SJSA1 (cell line): ENCODE results near the gene CCNE1. TPM values are rescaled to one million over a fixed set of nuclear protein-coding genes. Genes with fewer than 3 reads are reported as not detected.

Experiments
- DNase-seq, 2 experiments: peaks; one replicate each; pipeline ENCODE4 v3.0.0-alpha.2; 2015 to 2020; ENCODE audit warnings: low spot score in 2 of 2, low read depth in 1 of 2
- H3K27ac ChIP-seq: fragments of 250-450 bp; sonication (Bioruptor Pico); 2 replicates; pipeline ENCODE4 v1.5.1; 2020; ENCODE audit warnings: mild to moderate bottlenecking, moderate library complexity
- H3K27me3 ChIP-seq: fragments of 250-450 bp; sonication (Bioruptor Pico); replicated peaks from 2 replicates; pipeline ENCODE4 v1.5.1; 2020; ENCODE audit warnings: mild to moderate bottlenecking, moderate library complexity
- H3K36me3 ChIP-seq: fragments of 250-450 bp; sonication (Bioruptor Pico); 2 replicates; pipeline ENCODE4 v1.5.1; 2020; ENCODE audit warnings: mild to moderate bottlenecking
- H3K4me1 ChIP-seq: fragments of 250-450 bp; sonication (Bioruptor Pico); replicated peaks from 2 replicates; pipeline ENCODE4 v1.6.1; 2021; ENCODE audit warnings: mild to moderate bottlenecking
- H3K4me3 ChIP-seq: fragments of 250-450 bp; sonication (Bioruptor Pico); 2 replicates; pipeline ENCODE4 v1.5.1; 2020; ENCODE audit warnings: mild to moderate bottlenecking
- H3K9me3 ChIP-seq: fragments of 250-450 bp; sonication (Bioruptor Pico); replicated peaks from 2 replicates; pipeline ENCODE4 v1.5.1; 2020; ENCODE audit warnings: mild to moderate bottlenecking
- total RNA-seq: library from RNA; depleted of rRNA; stranded (reverse); fragments of >200 nt; shearing (Covaris generic); gene quantifications from 2 replicates; pipeline ENCODE4 v1.2.3, GENCODE V29; 2014; rRNA removed

CCNE1 gene
- 23.0 and 24.4 TPM in 2 replicates for total RNA-seq

DNA sequence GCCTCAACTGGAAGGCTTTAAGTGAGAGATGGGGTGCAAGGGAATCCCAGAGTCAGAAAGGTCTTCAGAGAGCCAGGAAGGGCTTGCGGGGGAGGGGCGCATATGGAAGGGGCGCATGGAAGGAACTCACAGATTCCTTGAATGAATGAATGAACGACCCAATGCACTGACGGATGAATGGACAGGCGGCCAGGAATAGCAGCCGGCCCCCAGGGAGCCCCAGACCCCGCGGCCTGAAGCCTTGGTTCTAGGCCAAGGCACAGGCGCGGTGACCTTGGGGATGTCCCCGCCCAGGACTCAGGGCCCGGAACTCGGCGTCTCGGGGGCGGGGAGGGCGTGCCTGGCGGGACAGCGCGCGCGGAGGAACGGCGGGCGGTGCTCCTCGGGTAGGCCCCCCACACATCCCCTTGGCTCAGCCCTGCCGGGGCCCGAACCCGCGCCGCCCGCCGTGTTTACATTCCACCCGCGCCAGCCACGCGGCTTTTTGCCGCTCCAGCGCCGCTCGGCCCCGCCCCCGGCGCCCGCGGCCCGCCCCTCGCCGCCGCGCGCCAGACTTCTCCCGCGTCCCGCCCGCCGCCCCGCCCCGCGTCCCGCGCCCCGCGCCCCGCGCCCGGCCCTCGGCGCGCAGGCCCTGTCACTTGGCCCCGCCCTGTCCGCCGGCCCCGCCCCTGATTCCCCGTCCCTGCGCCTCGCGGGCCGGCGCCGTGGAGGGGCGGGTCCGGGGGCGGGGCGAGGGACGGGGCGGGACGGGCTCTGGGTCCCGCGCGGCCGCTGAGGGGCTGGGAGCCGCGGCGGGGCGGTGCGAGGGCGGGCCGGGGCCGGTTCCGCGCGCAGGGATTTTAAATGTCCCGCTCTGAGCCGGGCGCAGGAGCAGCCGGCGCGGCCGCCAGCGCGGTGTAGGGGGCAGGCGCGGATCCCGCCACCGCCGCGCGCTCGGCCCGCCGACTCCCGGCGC, at the start of gene CCNE1:
Gene CCNE1 (plus strand): TSS at position 867 of the 955 bp plus-strand sequence. CDS start 565 bp downstream, outside the sequence.
- no peaks in the 10 kb centered on the region for H3K27me3 ChIP-seq
- peak; percentile 57 to 93 for DNase-seq
- H3K27ac ChIP-seq: peak within 1 kb of the TSS; percentile 67
- H3K9me3 ChIP-seq: no peaks in the 10 kb centered on the region
- H3K4me3 ChIP-seq: peak within 1 kb of the TSS; percentile 60
- peaks cover 12% of the 10 kb centered on the region for H3K4me1 ChIP-seq
- H3K36me3 ChIP-seq: peaks cover 27% of the 10 kb centered on the region

DNA sequence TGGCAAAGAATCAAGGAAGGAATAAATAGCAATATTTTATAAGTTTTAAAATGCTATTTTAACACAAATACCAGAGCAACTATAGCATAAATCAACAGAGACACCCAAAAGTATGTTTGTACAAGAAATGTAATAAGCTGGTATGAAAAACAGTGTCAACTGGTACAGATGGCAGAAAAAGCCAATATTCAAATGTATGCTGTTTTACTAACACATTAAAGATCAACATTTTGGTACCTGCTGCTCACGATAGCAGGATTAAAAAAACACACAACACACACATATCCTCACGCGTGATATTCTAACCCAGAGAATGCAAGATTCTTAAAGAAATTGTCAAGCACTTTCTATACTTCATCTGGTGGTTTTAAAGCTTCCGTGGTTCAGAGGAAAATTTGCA, 48.6 kb upstream of the CCNE1 start:
- Histone ChIP-seq H3K27me3 (peaks cover 13% of the 10 kb centered on the region), H3K4me1 (peaks cover 6% of the 10 kb centered on the region), H3K36me3 (no peaks in the 10 kb centered on the region), H3K9me3 (no peaks in the 10 kb centered on the region), H3K27ac (no peak overlapping the region), H3K4me3 (no peak overlapping the region)
- no peak for DNase-seq

GRCh38 chr19:29764361-29764760, 47.4 kb upstream of the CCNE1 start:
- Histone ChIP-seq H3K4me3 (no peak overlapping the region), H3K27me3 (peaks cover 13% of the 10 kb centered on the region), H3K27ac (no peak overlapping the region), H3K9me3 (no peaks in the 10 kb centered on the region), H3K4me1 (peaks cover 6% of the 10 kb centered on the region), H3K36me3 (no peaks in the 10 kb centered on the region)
- no peak for DNase-seq

- H3K36me3 ChIP-seq: no peaks in the 10 kb centered on the region
- no peak for DNase-seq
Measured at GRCh38 chr19:29766100-29766499, 45.7 kb upstream of the CCNE1 start.

DNA sequence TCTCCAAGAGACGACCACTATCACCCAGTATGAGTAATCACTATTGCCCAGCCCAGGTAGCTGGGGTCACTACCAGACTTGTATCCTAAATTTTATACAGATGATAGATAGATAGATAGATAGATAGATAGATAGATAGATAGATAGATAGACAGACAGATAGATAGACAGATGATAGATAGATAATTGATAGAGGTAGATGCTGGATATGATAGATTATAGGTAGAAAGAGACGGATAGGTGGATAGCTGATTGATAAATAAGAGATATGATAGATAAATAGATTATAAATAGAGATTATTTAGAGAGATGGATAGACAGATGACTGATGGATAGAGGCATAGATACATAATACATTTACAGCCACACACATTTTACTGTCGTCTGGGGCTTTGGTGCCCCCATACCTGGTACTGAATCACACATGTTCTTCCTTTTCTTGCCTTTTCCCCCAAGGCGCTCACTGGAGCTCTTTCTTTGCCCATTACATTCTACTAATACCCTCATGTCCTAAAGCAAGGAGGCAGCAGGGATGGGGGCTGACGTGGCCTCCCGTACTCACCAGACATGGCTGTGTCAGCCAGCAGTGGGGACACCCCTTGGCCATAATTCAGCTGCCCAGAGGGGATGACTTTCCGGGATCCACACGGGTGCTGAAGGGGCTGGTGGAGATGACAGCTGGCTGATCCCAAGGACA, 44.6 kb upstream of the CCNE1 start:
- H3K4me1 ChIP-seq: no peaks in the 10 kb centered on the region
- DNase-seq: no peak
- no peaks in the 10 kb centered on the region for H3K36me3 ChIP-seq
- H3K27me3 ChIP-seq: peaks cover 10% of the 10 kb centered on the region
- no peak overlapping the region for H3K4me3 ChIP-seq
- no peak overlapping the region for H3K27ac ChIP-seq
- no peaks in the 10 kb centered on the region for H3K9me3 ChIP-seq

More at GRCh38 chr19:29766100-29766499, 45.7 kb upstream of the CCNE1 start:
- no peaks in the 10 kb centered on the region for H3K9me3 ChIP-seq
- no peak overlapping the region for H3K27ac ChIP-seq
- H3K27me3 ChIP-seq: peaks cover 13% of the 10 kb centered on the region
- H3K4me1 ChIP-seq: no peaks in the 10 kb centered on the region
- no peak overlapping the region for H3K4me3 ChIP-seq

DNA sequence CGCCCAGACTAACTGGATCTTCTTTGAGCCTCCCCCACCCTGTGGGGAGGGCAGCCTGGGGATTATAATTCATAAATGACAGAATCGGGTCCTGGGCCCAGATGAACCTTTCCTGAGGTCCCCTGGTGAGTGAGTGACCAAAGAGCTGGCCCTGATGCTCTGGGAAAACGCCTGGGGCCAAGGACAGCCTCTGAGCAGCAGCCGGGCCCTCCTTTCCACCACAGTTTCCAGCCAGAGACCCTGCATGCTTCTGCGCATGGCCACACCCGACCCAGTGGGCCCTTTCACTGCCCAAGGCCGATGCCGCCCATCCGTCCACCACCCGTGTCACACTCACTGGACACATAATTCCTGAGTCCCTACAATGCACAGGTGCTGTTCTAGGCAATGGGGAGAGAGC, 43.6 kb upstream of the CCNE1 start:
- no peaks in the 10 kb centered on the region for H3K36me3 ChIP-seq
- H3K4me1 ChIP-seq: no peaks in the 10 kb centered on the region
- H3K9me3 ChIP-seq: no peaks in the 10 kb centered on the region
- no peak overlapping the region for H3K27ac ChIP-seq
- H3K27me3 ChIP-seq: peaks cover 6% of the 10 kb centered on the region
- no peak for DNase-seq
- no peak overlapping the region for H3K4me3 ChIP-seq

GRCh38 chr19:29769997-29770396, 41.8 kb upstream of the CCNE1 start:
- DNase-seq: no peak
- Histone ChIP-seq H3K27ac (no peak overlapping the region), H3K4me3 (no peak overlapping the region), H3K36me3 (no peaks in the 10 kb centered on the region), H3K9me3 (no peaks in the 10 kb centered on the region), H3K27me3 (no peaks in the 10 kb centered on the region), H3K4me1 (no peaks in the 10 kb centered on the region)

GRCh38 chr19:29770648-29771047, 41.1 kb upstream of the CCNE1 start:
- Histone ChIP-seq H3K27ac (no peak overlapping the region), H3K9me3 (no peaks in the 10 kb centered on the region), H3K4me1 (no peaks in the 10 kb centered on the region), H3K36me3 (no peaks in the 10 kb centered on the region), H3K4me3 (no peak overlapping the region), H3K27me3 (no peaks in the 10 kb centered on the region)
- DNase-seq: no peak

GRCh38 chr19:29771708-29772414, 39.9 kb upstream of the CCNE1 start:
- no peaks in the 10 kb centered on the region for H3K9me3 ChIP-seq
- no peaks in the 10 kb centered on the region for H3K27me3 ChIP-seq
- no peaks in the 10 kb centered on the region for H3K4me1 ChIP-seq
- no peak overlapping the region for H3K27ac ChIP-seq
- DNase-seq: peak in 1 of 2 experiments; percentile 38
- H3K36me3 ChIP-seq: no peaks in the 10 kb centered on the region
- H3K4me3 ChIP-seq: no peak overlapping the region

DNA sequence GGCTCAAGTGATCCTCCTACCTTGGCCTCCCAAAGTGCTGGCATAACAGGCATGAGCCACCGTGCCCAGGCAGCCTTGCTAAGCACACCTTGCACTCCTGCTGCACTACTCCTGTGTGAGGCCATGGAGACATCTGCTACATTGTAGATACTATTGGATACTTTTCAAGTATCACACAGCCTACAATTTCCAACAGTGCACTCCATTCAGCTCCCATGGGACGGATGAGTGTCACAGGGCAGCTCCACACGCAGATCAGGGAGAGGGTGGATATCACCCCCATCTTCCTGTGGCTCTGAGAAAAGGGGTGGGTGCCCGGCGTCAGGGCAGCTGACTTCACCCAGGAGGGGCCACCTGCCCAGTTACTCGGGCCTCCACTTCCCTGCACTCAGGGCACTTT, 39.1 kb upstream of the CCNE1 start:
- DNase-seq: no peak
- no peaks in the 10 kb centered on the region for H3K9me3 ChIP-seq
- no peaks in the 10 kb centered on the region for H3K27me3 ChIP-seq
- H3K4me1 ChIP-seq: no peaks in the 10 kb centered on the region
- no peak overlapping the region for H3K4me3 ChIP-seq
- no peak overlapping the region for H3K27ac ChIP-seq
- H3K36me3 ChIP-seq: no peaks in the 10 kb centered on the region

DNA sequence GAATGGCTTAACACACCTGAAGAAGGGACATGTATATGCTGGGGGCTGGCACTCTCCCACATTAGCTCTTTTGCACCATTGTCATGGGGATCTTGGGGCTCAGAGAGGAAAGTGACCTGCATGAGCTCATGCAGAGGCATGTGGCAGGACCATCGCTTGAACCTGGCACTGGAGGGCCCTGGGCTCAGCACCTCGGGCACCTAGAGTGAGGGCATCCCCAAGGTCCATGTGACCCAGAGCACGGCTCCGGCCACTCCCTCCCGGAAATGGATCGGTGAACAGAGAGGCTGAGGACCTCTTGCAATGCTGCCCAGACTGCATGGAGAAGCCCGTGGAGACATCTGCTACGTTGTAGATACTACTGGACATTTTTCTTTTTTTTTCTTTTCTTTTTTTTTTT, 38.6 kb upstream of the CCNE1 start:
- no peaks in the 10 kb centered on the region for H3K9me3 ChIP-seq
- no peaks in the 10 kb centered on the region for H3K4me1 ChIP-seq
- no peak overlapping the region for H3K27ac ChIP-seq
- H3K27me3 ChIP-seq: no peaks in the 10 kb centered on the region
- H3K4me3 ChIP-seq: no peak overlapping the region
- H3K36me3 ChIP-seq: no peaks in the 10 kb centered on the region
- DNase-seq: no peak

DNA sequence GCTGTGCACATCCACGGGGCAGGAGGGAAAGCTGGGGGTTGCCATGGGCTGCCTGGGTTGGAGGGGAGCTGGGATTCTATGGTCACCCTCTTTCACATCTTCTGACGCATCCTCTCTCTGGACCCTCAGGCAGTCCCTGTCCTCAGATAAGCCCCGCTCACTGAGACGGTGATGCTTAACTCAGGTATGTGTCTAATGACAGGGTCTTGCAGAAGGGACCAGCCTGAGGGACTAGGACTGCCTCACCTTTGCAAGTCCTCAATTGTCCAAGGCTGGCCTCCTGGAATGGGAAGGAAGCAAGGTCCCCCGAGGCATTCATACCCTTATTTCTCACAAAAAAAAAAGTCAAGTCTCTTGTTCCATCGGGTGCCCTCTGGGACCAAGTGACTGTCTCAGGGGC, 37.7 kb upstream of the CCNE1 start:
- H3K4me1 ChIP-seq: no peaks in the 10 kb centered on the region
- no peaks in the 10 kb centered on the region for H3K36me3 ChIP-seq
- no peak overlapping the region for H3K4me3 ChIP-seq
- H3K9me3 ChIP-seq: no peaks in the 10 kb centered on the region
- H3K27ac ChIP-seq: no peak overlapping the region
- H3K27me3 ChIP-seq: no peaks in the 10 kb centered on the region
- DNase-seq: no peak

- H3K27ac ChIP-seq: no peak overlapping the region
- H3K4me1 ChIP-seq: no peaks in the 10 kb centered on the region
- no peak for DNase-seq
- H3K4me3 ChIP-seq: no peak overlapping the region
- no peaks in the 10 kb centered on the region for H3K27me3 ChIP-seq
- no peaks in the 10 kb centered on the region for H3K36me3 ChIP-seq
- H3K9me3 ChIP-seq: no peaks in the 10 kb centered on the region
Measured at GRCh38 chr19:29777781-29778309, 33.9 kb upstream of the CCNE1 start.
